GM12878 (cell line): ENCODE data around the gene ZNF213. TPM values are rescaled to one million over a fixed set of nuclear protein-coding genes. Genes with fewer than 3 reads are reported as not detected.
A peak's percentile ranks its signal among the peaks of the same experiment; 100 is the strongest.

ENCODE experiments used
- BHLHE40 ChIP-seq, 2 experiments: fragments of 450-650 bp in 1 of 2; IDR thresholded peaks; 2 replicates each; pipeline ENCODE4 v1.6.1; 2011 to 2017; ENCODE audit warnings: low read depth in 2 of 2, borderline replicate concordance in 1 of 2, improper control_type of control experiment in 1 of 2, low read length in 1 of 2, mild to moderate bottlenecking in 1 of 2
- EED ChIP-seq: sonication (generic); IDR thresholded peaks from 2 replicates; pipeline ENCODE4 v1.6.1; 2016; ENCODE audit warnings: antibody characterized with exemption, low read depth
- ELK1 ChIP-seq: IDR thresholded peaks from 2 replicates; pipeline ENCODE4 v1.6.1; 2012; ENCODE audit warnings: low read depth, low read length, improper control_type of control experiment
- HDAC2 ChIP-seq: fragments of 200-600 bp; sonication (generic); IDR thresholded peaks from 2 replicates; pipeline ENCODE4 v1.6.1; 2017
- HSF1 ChIP-seq: fragments of 150-350 bp; IDR thresholded peaks from 2 replicates; pipeline ENCODE4 v1.6.1; 2014; ENCODE audit warnings: mild to moderate bottlenecking, low read depth, low read length
- LARP7 ChIP-seq: fragments of 450-650 bp; IDR thresholded peaks from 2 replicates; pipeline ENCODE4 v1.6.1; 2017; ENCODE audit warnings: mild to moderate bottlenecking
- POLR2AphosphoS2 ChIP-seq: IDR thresholded peaks from 2 replicates; pipeline ENCODE4 v1.6.1; 2011; ENCODE audit warnings: low read depth, mild to moderate bottlenecking, low read length, improper control_type of control experiment, moderate library complexity
- TCF7 ChIP-seq: IDR thresholded peaks from 2 replicates; pipeline ENCODE4 v1.6.1; 2014; ENCODE audit warnings: antibody characterized with exemption, borderline replicate concordance
- WRNIP1 ChIP-seq: IDR thresholded peaks from 2 replicates; pipeline ENCODE4 v1.6.1; 2011; ENCODE audit warnings: low read depth, low read length, improper control_type of control experiment, borderline replicate concordance
- polyA plus RNA-seq, 11 experiments: library from polyadenylated mRNA; depleted of rRNA in 4 of 11; unstranded in 6 of 11; stranded (reverse) in 5 of 11; fragments of >200 nt; fragmentation: Nextera tagmentation in 4 of 11; fragmentation: Illumina TruSeq in 1 of 11; extraction: Ambion mirVana in 4 of 11; extraction: Trizol in 1 of 11; gene quantifications; 1 replicate in 1 of 11; 2 replicates in 10 of 11; pipeline versions ENCODE4 v1.2.1 to v1.2.3, GENCODE V29; 2011 to 2016; ENCODE audit warnings: inconsistent platforms in 2 of 11, missing spikeins in 2 of 11, low read depth in 1 of 11
- total RNA-seq, 4 experiments: library from RNA; depleted of rRNA in 3 of 4; stranded (reverse); fragments of >200 nt in 3 of 4; fragmentation: Illumina TruSeq in 1 of 4; extraction: Trizol in 1 of 4; gene quantifications; 2 replicates each; pipeline versions ENCODE4 v1.2.1 to v1.2.3, GENCODE V29; 2013 to 2021

Gene ZNF213
- total and polyA plus RNA-seq, 10 of the 15 experiments (the other 5 are each of a cell fraction or from before 2014, with no cell fraction given), result 0.53 to 9.4 (median 1.1) TPM

GRCh38 chr16:3129137-3130131 is 5.4 kb upstream of the ZNF213 start (continued):
- TF ChIP-seq EED (no peak), HDAC2 (no peak), WRNIP1 (peak; percentile 45; the same call in 1 of the 2 replicates), ELK1 (0 out of 2 replicates have a peak, but pooled peaks have one; percentile 25), TCF7 (no peak), POLR2AphosphoS2 (peak; percentile 90), HSF1 (peak; percentile 19; the same call in 1 of the 2 replicates), BHLHE40 (IDR thresholded peaks at IDR 0.05; ENCODE audit: borderline replicate concordance in 1 of 2, low read depth in 2 of 2, low read length in 1 of 2) (peak; percentile 35 to 59; a peak in 2 of 4 replicates), LARP7 (0 out of 2 replicates have a peak, but pooled peaks have one; percentile 37)
- TF ChIP-seq, all 136 proteins: peak for 31
